Central memory CD4-positive, alpha-beta T cell (primary cell): ENCODE measurements around the gene GOLGA6L4.
"Not testable (repeated sequence)": the region's sequence is repeated elsewhere in the genome, so short reads cannot be mapped to it uniquely, and the experiment has no call there.

Experiments
- DNase-seq: peaks from one replicate; pipeline ENCODE4 v3.0.0; 2022
- total RNA-seq, 3 experiments: gene quantifications; one replicate each; lab custom pipeline; 2026; lab: John Stamatoyannopoulos, UW

Gene GOLGA6L4, protein sequence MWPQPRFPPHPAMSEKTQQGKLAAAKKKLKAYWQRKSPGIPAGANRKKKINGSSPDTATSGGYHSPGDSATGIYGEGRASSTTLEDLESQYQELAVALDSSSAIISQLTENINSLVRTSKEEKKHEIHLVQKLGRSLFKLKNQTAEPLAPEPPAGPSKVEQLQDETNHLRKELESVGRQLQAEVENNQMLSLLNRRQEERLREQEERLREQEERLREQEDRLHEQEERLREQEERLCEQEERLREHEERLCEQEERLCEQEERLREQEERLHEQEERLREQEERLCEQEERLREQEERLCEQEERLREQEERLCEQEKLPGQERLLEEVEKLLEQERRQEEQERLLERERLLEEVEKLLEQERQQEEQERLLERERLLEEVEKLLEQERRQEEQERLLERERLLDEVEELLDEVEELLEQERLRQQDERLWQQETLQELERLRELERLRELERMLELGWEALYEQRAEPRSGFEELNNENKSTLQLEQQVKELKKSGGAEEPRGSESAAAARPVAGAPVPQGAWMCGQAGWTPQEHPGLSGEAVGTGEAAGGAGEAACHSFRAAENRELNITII
- 0 to 0.44 (median 0.07) reads per million in 3 experiments for total RNA-seq

DNA sequence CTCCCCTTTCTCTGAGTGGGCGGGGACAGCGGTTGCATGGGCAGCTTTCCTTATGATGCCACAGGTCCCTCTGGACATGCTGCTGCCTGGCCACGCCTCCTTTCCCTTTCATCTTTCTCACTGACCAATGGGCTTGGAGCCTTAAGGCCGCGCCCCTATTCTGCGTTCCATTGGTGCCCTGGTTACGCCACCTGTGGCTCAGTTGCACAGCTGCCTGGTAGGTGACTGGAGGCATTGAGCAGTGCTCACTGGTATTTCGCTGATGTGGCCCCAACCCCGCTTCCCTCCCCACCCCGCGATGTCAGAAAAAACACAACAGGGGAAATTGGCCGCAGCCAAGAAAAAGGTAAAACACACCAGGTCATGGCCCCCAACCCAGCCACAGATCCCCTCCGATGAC lies at the start of gene GOLGA6L4:
Gene GOLGA6L4 (plus strand): TSS at position 201 of the 400 bp plus-strand sequence. CDS start 62 bp downstream, at position 263.
- DNase-seq: not testable (repeated sequence)

DNA sequence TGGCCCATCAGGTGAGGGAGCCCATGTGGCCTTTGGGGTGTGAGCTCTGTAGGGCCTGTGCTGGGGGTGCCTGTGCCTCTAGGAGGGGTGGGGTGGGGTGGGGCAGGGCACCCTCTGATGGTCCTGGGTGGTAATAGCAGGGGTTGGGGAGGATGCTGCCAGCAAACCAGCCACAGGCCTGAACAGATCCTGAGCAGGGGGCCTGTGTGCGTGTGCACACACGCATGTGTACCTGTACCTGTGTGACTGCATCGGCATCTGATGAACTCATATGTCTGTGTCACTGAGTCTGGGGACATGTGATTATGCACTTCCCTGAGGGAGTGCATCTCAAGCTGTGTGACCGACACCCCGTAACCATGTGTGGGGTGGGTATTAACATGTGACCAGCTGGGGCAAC lies 42.6 kb upstream of the GOLGA6L4 start:
- not testable (repeated sequence) for DNase-seq

DNA sequence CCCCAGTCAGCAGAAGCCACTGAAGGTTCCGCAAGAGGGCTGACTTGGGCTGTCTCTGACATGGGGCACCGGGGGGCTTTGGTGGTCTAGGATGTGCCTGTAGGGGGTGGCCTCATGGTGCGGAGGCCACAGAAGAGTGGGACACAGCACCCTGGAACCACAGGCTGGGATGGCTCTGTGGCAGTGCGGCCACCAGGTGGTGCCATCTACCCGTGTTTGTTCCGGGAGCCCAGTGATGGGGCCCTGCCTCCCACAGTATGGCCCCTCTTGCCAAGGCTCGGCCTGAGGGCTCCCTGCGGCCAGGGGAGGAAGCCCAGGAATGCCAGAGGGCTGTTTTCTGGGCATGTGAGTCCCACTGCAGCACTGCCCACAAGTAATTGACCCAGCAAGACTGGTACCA lies 40.0 kb upstream of the GOLGA6L4 start:
- DNase-seq: not testable (repeated sequence)

DNA sequence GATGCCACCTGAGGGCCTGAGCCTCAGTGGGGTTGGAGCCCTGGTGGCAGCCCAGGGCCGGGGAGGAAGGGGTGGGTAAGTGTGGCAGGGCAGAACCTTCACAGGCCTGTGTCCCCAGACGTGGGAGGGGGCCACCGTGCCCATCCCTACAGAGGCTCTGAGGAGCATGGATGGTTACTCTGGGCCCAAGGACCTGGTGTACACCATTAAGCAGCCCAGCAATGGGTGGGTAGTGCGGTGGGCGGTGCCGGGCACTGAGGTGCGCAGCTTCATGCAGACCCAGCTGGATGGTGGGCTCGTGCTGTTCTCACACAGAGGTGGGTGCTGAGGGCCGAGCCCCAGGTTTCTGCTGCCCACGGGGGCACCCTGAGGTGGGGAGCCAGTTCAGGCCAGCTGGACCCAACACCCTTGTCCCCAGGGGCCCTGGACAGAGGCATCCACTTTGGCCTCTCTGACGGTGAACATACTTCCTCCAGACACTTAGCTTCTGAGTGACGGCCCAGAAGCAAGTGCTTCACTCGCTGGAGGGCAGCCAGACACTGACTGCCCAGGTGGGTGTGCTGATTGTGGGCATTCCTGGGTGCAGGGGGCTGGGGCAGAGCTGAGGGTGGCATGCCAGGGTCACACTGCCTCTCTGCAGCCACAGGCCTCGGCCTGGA lies 38.9 kb upstream of the GOLGA6L4 start:
- DNase-seq: not testable (repeated sequence)

DNA sequence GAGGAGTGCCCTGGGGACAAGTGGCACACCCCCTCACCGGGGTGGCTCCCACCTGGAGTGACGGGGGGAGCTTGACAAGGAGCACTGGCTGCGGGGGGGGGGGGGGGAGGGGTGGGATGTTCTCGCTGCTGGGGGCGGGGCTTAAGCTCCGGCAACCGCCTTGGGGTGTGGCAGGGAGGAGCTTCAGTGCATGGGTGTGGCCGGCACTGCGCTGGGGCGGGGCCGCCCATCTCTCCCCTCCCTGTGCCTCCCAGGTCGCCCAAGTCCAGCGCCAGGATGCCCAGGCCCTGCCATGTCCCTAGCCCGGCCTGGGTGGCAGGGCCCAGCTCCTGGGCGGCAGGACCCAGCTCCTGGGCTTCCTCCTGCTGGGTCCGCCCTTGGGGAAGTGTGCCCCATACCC lies 35.7 kb upstream of the GOLGA6L4 start:
- DNase-seq: not testable (repeated sequence)

DNA sequence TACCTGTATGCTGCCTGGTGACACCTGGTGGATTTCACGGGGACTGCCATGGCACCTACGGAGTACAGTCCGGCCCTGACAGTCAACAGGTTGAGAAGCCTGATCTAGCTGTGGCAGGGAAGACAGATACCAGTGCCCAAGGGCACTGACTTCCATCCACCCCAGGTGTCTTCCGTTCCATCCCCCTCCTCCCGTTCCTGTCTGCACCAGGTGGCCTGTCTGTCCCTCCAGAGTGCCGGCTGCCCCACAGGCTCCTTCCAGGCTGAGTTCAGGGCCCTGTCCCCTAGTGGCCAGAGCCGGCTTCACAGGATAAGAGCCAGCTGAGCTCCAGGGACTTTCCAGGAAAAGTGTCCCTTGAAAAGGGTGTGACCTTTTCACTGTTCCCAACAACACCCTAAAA lies 10.9 kb downstream of the GOLGA6L4 start:
- peak; percentile 27 for DNase-seq
